ENCODE measurements around the gene GSPT2.
"Not testable (repeated sequence)": the region's sequence is repeated elsewhere in the genome, so short reads cannot be mapped to it uniquely, and the experiment has no call there.

Gene GSPT2

DNA sequence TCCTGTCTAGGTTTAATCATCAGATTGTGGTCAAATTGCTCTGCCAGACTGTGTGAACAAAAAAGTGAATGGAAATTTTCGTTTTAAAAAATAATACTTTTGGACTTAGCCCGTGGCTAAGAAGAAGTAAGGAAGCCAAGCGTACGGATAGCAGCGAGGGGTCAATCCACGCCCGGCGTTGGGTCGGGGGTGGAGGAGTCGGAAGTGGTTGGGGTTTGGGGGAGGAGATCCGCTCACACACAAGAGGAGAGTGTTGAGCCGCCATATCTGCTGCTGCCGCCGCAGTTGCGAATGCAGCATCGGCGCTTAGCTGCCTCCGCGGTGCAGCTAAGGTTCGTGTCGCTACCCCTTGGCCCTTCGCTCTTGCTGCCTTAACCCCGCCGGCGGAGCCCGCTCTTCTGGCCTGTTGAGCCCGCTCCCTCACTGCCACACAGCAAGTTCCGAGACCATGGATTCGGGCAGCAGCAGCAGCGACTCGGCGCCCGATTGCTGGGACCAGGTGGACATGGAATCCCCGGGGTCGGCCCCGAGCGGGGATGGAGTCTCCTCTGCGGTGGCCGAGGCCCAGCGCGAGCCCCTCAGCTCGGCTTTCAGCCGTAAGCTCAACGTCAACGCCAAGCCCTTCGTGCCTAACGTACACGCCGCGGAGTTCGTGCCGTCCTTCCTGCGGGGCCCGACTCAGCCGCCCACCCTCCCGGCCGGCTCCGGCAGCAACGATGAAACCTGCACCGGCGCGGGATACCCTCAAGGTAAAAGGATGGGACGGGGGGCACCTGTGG is at the start of gene GSPT2:
Gene GSPT2, plus strand, starts transcription at position 264 of the 779 bp plus-strand sequence. Its CDS starts 185 bp downstream, at position 449.
- peak within 1 kb of the TSS; percentile 87 for H2AFZ ChIP-seq (ENCODE audit: low read length)
- H3K36me3 ChIP-seq (ENCODE audit: insufficient read depth, low read length): no peaks in the 10 kb centered on the region
- H3K4me3 ChIP-seq (ENCODE audit: low read length, poor library complexity, severe bottlenecking): peak within 1 kb of the TSS; percentile 89
- H4K20me1 ChIP-seq (ENCODE audit: insufficient read depth, low read length, poor library complexity, severe bottlenecking): peaks cover 22% of the 10 kb centered on the region
- peaks cover 38% of the 10 kb centered on the region for H3K27me3 ChIP-seq (ENCODE audit: insufficient read depth, low read length, poor library complexity, severe bottlenecking)
- peak within 1 kb of the TSS; percentile 82 for H3K9ac ChIP-seq (ENCODE audit: low read depth, low read length, poor library complexity, severe bottlenecking)
- peaks cover 41% of the 10 kb centered on the region for H3K79me2 ChIP-seq (ENCODE audit: insufficient read depth, low read length)
- H3F3A ChIP-seq (ENCODE audit: low read depth): no peaks in the 10 kb centered on the region
- no peaks in the 10 kb centered on the region for H3K9me2 ChIP-seq (replicated peaks; ENCODE audit: low read depth, low read length)
- H3K4me2 ChIP-seq (ENCODE audit: low read depth, low read length, poor library complexity, severe bottlenecking): peak within 1 kb of the TSS; percentile 85
- no peaks in the 10 kb centered on the region for H3K9me3 ChIP-seq (ENCODE audit: insufficient read depth, low read depth, low read length)
- H3K4me1 ChIP-seq (ENCODE audit: insufficient read depth, low read length, poor library complexity, severe bottlenecking): peaks cover 5% of the 10 kb centered on the region
- TF ChIP-seq, protein P1, sequence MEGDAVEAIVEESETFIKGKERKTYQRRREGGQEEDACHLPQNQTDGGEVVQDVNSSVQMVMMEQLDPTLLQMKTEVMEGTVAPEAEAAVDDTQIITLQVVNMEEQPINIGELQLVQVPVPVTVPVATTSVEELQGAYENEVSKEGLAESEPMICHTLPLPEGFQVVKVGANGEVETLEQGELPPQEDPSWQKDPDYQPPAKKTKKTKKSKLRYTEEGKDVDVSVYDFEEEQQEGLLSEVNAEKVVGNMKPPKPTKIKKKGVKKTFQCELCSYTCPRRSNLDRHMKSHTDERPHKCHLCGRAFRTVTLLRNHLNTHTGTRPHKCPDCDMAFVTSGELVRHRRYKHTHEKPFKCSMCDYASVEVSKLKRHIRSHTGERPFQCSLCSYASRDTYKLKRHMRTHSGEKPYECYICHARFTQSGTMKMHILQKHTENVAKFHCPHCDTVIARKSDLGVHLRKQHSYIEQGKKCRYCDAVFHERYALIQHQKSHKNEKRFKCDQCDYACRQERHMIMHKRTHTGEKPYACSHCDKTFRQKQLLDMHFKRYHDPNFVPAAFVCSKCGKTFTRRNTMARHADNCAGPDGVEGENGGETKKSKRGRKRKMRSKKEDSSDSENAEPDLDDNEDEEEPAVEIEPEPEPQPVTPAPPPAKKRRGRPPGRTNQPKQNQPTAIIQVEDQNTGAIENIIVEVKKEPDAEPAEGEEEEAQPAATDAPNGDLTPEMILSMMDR (conservative IDR thresholded peaks at IDR 0.05; ENCODE audit: low read length): no peak
- no peak for TF ChIP-seq EZH2phosphoT487 (IDR thresholded peaks at IDR 0.05; ENCODE audit: borderline replicate concordance)

DNA sequence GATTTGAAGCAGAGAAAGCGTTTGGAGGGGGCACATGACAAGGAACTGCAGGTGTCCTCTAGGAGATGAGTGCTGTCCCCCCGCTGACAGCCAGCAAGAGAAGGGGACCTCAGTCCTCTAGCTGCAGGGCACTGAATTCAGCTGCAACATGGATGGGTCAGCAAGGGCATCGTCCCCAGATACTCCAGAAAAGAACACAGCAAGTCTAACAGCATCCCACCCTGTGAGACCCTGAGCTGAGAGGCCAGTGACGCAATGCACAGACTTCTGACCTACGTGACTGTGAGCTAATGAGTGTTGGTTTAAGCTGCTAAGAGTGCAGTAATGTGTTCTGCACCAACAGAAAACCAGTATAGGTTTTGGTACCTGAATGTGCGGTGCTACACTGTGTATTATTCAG is 49.0 kb upstream of the GSPT2 start:
- Histone ChIP-seq H3K27me3 (ENCODE audit: insufficient read depth, low read length, poor library complexity, severe bottlenecking) (no peaks in the 10 kb centered on the region), H3K36me3 (ENCODE audit: insufficient read depth, low read length) (no peaks in the 10 kb centered on the region), H3K9ac (ENCODE audit: low read depth, low read length, poor library complexity, severe bottlenecking) (no peak overlapping the region), H3K79me2 (ENCODE audit: insufficient read depth, low read length) (no peaks in the 10 kb centered on the region), H2AFZ (ENCODE audit: low read length) (no peak overlapping the region), H3K4me3 (ENCODE audit: low read length, poor library complexity, severe bottlenecking) (no peak overlapping the region), H3F3A (ENCODE audit: low read depth) (no peaks in the 10 kb centered on the region), H4K20me1 (ENCODE audit: insufficient read depth, low read length, poor library complexity, severe bottlenecking) (no peaks in the 10 kb centered on the region), H3K4me1 (ENCODE audit: insufficient read depth, low read length, poor library complexity, severe bottlenecking) (no peaks in the 10 kb centered on the region), H3K4me2 (ENCODE audit: low read depth, low read length, poor library complexity, severe bottlenecking) (no peak overlapping the region), H3K9me3 (ENCODE audit: insufficient read depth, low read depth, low read length) (no peaks in the 10 kb centered on the region), H3K9me2 (replicated peaks; ENCODE audit: low read depth, low read length) (no peaks in the 10 kb centered on the region)
- TF ChIP-seq, protein P1 (conservative IDR thresholded peaks at IDR 0.05; ENCODE audit: low read length): no peak
- no peak for TF ChIP-seq EZH2phosphoT487 (IDR thresholded peaks at IDR 0.05; ENCODE audit: borderline replicate concordance)

DNA sequence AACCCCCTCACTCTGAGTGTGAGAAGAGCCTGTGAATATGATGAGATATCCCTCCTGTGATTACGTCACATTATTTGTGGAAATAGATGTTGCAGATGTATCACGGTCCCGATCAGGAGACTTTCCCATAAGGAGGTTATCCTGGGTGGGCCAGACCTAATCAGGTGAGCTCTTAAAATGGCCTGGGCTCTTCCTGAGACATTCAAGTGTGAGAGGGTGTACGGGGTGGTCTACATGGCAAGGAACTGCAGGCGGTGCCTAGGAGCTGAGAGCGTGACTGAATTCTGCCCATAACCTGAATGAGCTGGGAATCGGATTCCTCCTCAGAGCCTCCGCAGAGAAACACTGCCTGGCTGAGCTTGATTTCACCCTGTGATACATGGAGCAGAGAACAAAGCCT is 45.8 kb upstream of the GSPT2 start:
- TF ChIP-seq EZH2phosphoT487 (IDR thresholded peaks at IDR 0.05; ENCODE audit: borderline replicate concordance): no peak
- TF ChIP-seq, protein P1 (conservative IDR thresholded peaks at IDR 0.05; ENCODE audit: low read length): no peak
- Histone ChIP-seq H3K79me2 (ENCODE audit: insufficient read depth, low read length) (no peaks in the 10 kb centered on the region), H3K9ac (ENCODE audit: low read depth, low read length, poor library complexity, severe bottlenecking) (no peak overlapping the region), H3K4me3 (ENCODE audit: low read length, poor library complexity, severe bottlenecking) (no peak overlapping the region), H3K9me2 (replicated peaks; ENCODE audit: low read depth, low read length) (no peaks in the 10 kb centered on the region), H3K36me3 (ENCODE audit: insufficient read depth, low read length) (no peaks in the 10 kb centered on the region), H3K4me1 (ENCODE audit: insufficient read depth, low read length, poor library complexity, severe bottlenecking) (no peaks in the 10 kb centered on the region), H3K9me3 (ENCODE audit: insufficient read depth, low read depth, low read length) (no peaks in the 10 kb centered on the region), H2AFZ (ENCODE audit: low read length) (no peak overlapping the region), H3F3A (ENCODE audit: low read depth) (no peaks in the 10 kb centered on the region), H4K20me1 (ENCODE audit: insufficient read depth, low read length, poor library complexity, severe bottlenecking) (no peaks in the 10 kb centered on the region), H3K27me3 (ENCODE audit: insufficient read depth, low read length, poor library complexity, severe bottlenecking) (no peaks in the 10 kb centered on the region), H3K4me2 (ENCODE audit: low read depth, low read length, poor library complexity, severe bottlenecking) (no peak overlapping the region)

DNA sequence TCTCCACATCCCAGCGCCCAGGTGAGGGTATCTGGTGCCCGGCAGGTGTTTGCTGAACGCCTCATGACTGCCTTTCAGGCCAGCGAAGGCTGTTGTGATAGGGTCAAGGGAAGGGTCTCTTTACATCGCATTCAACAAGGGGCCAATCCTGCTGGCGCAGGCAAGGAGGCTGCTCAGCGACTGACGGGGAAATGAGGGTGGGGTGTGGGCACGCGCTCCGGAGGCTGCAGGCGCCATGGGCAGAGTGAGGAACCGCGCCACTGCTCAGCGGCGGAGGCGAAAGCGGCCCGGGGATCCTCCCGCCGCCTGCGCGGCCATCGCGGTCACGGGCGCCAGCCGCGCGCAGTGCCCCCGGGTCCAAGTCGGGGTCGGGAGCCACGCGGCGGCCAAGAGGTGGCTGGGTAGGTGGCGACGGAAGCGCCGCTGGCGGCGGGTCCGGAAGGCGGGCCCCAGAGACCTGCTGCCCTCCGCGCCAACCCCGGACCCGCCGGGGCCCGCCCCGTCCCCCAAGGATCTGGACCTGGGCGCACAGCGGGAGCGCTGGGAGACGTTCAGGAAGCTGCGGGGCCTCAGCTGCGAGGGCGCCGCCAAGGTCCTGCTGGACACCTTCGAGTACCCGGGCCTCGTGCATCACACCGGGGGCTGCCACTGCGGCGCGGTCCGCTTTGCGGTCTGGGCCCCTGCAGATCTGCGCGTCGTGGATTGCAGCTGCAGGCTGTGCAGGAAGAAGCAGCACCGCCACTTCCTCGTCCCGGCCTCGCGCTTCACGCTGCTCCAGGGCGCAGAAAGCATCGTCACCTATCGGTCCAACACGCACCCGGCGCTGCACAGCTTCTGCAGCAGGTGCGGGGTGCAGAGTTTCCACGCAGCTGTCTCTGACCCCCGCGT is 32.7 kb upstream of the GSPT2 start, which contains the start of gene CENPVL1:
Gene CENPVL1, plus strand, starts transcription at position 236 of the 888 bp plus-strand sequence. Its CDS starts 0 bp downstream, at position 236.
- H3K9ac ChIP-seq (ENCODE audit: low read depth, low read length, poor library complexity, severe bottlenecking): not testable (repeated sequence)

More for the DNA sequence above, 32.7 kb upstream of the GSPT2 start, which contains the start of gene CENPVL1:
- H3K79me2 ChIP-seq (ENCODE audit: insufficient read depth, low read length); H3K4me2 ChIP-seq (ENCODE audit: low read depth, low read length, poor library complexity, severe bottlenecking); H3K9me3 ChIP-seq (ENCODE audit: insufficient read depth, low read depth, low read length); H3K27me3 ChIP-seq (ENCODE audit: insufficient read depth, low read length, poor library complexity, severe bottlenecking); H3K4me1 ChIP-seq (ENCODE audit: insufficient read depth, low read length, poor library complexity, severe bottlenecking); H4K20me1 ChIP-seq (ENCODE audit: insufficient read depth, low read length, poor library complexity, severe bottlenecking); H3K36me3 ChIP-seq (ENCODE audit: insufficient read depth, low read length); H3K9me2 ChIP-seq (replicated peaks; ENCODE audit: low read depth, low read length); H3K4me3 ChIP-seq (ENCODE audit: low read length, poor library complexity, severe bottlenecking); H2AFZ ChIP-seq (ENCODE audit: low read length); H3F3A ChIP-seq (ENCODE audit: low read depth): not testable (repeated sequence)

All from Loucy (cell line).